Measurements from ENCODE around the gene POGK. TPM values are rescaled to one million over a fixed set of nuclear protein-coding genes. Genes with fewer than 3 reads are reported as not detected.

POGK gene, protein sequence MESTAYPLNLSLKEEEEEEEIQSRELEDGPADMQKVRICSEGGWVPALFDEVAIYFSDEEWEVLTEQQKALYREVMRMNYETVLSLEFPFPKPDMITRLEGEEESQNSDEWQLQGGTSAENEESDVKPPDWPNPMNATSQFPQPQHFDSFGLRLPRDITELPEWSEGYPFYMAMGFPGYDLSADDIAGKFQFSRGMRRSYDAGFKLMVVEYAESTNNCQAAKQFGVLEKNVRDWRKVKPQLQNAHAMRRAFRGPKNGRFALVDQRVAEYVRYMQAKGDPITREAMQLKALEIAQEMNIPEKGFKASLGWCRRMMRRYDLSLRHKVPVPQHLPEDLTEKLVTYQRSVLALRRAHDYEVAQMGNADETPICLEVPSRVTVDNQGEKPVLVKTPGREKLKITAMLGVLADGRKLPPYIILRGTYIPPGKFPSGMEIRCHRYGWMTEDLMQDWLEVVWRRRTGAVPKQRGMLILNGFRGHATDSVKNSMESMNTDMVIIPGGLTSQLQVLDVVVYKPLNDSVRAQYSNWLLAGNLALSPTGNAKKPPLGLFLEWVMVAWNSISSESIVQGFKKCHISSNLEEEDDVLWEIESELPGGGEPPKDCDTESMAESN
- total RNA-seq = 45.6 and 45.8 TPM in 2 replicates

DNA sequence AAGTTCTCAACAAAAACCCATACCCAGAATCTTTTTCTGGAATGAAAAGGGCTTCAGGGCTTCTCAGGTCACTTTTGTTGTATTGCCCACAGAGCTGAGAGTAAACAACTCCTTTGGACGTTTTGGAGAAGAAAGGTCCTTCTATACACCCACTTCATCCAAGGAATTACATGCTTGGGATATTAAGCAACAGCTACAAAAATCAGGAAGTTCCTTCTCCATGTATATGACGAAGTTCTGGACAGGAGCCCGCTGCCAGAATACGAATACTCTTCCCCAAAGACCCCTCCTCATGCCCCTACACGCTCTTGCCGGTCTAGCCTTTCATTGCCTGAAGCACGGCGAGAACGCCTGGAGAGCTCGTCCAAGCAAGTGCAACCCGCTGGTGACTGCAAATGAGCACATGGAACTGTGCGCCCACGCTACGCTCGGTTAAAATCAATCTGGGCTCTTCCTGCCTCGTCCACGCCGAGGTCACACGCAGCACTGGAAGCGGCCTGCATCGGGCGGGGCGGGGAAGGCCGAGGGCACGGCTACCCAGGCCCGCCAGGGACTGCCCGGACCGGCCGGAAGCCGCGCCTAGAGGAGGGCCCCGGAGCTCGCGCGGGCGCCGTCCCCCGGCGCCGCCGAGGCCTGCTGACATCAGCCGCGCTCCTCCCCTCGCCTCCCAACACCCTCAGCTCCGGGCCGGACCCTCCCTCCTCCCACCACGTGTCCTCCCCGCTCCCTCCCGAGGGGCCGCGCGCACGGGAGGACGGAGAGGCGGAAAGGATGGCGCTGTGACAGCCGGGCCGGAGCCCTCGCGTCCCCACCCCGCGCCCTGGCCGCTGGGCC is at the start of gene POGK:
TSS of gene POGK (plus strand) at position 710 of the 834 bp plus-strand sequence. CDS start 1,482 bp downstream, outside the sequence.
- Histone ChIP-seq H3K36me3 (ENCODE audit: control insufficient read depth, insufficient read depth, low read length) (no peaks in the 10 kb centered on the region), H3K27me3 (ENCODE audit: control insufficient read depth, insufficient read depth, low read length) (no peaks in the 10 kb centered on the region), H3K4me3 (ENCODE audit: low read depth, low read length) (peak within 1 kb of the TSS; percentile 65)
- peak; percentile 59 for DNase-seq (ENCODE audit: low read depth)
- TF ChIP-seq, protein P1, sequence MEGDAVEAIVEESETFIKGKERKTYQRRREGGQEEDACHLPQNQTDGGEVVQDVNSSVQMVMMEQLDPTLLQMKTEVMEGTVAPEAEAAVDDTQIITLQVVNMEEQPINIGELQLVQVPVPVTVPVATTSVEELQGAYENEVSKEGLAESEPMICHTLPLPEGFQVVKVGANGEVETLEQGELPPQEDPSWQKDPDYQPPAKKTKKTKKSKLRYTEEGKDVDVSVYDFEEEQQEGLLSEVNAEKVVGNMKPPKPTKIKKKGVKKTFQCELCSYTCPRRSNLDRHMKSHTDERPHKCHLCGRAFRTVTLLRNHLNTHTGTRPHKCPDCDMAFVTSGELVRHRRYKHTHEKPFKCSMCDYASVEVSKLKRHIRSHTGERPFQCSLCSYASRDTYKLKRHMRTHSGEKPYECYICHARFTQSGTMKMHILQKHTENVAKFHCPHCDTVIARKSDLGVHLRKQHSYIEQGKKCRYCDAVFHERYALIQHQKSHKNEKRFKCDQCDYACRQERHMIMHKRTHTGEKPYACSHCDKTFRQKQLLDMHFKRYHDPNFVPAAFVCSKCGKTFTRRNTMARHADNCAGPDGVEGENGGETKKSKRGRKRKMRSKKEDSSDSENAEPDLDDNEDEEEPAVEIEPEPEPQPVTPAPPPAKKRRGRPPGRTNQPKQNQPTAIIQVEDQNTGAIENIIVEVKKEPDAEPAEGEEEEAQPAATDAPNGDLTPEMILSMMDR (IDR thresholded peaks at IDR 0.05; ENCODE audit: insufficient read depth, low read length, poor library complexity, severe bottlenecking) = no peak

DNA sequence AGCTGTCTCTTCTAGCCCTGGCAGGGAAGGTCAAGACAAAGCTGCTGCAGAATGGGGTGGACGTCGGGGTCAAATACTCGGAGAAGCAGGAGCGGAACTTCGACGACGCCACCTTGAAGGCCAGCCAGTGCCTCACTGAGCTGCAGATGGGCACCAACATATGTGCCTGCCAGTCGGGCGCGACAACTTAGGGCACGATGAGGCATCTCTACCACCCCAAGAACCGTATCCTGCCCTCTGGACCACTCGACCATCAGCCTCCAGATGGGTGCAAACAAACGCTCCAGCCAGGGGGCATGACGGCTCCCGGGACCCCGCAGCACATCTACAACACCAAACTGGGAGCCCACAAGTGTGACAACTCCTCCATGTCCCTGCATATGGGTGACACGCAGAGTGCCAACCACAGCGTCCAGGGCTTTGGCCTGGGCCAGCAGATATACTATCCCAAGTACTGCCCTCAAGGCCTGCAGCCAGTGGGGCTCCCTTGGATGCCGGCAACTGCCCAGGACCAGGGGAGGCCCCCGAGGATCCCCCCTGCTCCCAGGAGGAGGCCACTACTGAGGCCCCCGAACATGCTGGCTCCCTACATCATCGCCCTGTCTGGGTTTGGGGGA is 42.5 kb upstream of the POGK start:
- no peaks in the 10 kb centered on the region for H3K27me3 ChIP-seq (ENCODE audit: control insufficient read depth, insufficient read depth, low read length)
- H3K36me3 ChIP-seq (ENCODE audit: control insufficient read depth, insufficient read depth, low read length) = no peaks in the 10 kb centered on the region
- DNase-seq (ENCODE audit: low read depth) = no peak
- no peak overlapping the region for H3K4me3 ChIP-seq (ENCODE audit: low read depth, low read length)
- TF ChIP-seq, protein P1 (IDR thresholded peaks at IDR 0.05; ENCODE audit: insufficient read depth, low read length, poor library complexity, severe bottlenecking) = no peak

DNA sequence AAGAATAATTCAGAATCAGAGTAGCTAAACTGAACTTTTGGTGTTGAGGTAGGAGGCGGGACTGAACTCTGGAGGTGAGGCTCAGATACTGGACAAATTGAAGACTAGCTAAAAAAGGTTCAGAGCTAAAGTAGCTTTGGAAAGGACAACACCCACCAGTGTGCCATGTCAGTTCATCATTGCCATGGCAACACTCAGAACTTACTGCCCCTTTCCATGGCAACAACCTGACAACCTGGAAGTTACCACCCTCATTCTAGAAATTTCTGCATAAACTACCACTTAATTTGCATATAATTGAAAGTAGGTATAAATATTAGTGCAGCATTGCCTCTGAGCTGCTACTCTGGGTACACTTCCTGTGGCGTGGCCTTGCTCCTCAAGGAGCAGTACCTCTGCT is 30.3 kb upstream of the POGK start:
- Histone ChIP-seq H3K27me3 (ENCODE audit: control insufficient read depth, insufficient read depth, low read length) (no peaks in the 10 kb centered on the region), H3K4me3 (ENCODE audit: low read depth, low read length) (no peak overlapping the region), H3K36me3 (ENCODE audit: control insufficient read depth, insufficient read depth, low read length) (no peaks in the 10 kb centered on the region)
- TF ChIP-seq, protein P1 (IDR thresholded peaks at IDR 0.05; ENCODE audit: insufficient read depth, low read length, poor library complexity, severe bottlenecking) = no peak
- DNase-seq (ENCODE audit: low read depth) = no peak

DNA sequence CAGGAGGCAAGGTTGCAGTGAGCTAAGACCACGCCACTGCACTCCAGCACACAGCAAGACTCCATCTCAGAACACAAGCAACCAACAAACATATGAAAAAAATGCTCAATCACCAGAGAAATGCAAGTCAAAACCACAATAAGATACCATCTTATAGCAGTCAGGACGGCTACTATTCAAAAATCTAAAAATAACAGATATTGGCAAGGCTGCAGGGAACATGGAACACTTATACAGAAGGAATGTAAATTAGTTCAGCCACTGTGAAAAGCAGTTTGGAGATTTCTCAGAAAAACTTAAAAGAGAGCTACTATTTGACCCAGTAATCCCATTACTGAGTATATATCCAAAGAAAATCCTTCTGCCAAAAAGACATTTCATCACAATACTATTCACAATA is 27.6 kb upstream of the POGK start:
- DNase-seq (ENCODE audit: low read depth) = no peak
- TF ChIP-seq, protein P1 (IDR thresholded peaks at IDR 0.05; ENCODE audit: insufficient read depth, low read length, poor library complexity, severe bottlenecking) = no peak
- Histone ChIP-seq H3K4me3 (ENCODE audit: low read depth, low read length) (no peak overlapping the region), H3K36me3 (ENCODE audit: control insufficient read depth, insufficient read depth, low read length) (no peaks in the 10 kb centered on the region), H3K27me3 (ENCODE audit: control insufficient read depth, insufficient read depth, low read length) (no peaks in the 10 kb centered on the region)

DNA sequence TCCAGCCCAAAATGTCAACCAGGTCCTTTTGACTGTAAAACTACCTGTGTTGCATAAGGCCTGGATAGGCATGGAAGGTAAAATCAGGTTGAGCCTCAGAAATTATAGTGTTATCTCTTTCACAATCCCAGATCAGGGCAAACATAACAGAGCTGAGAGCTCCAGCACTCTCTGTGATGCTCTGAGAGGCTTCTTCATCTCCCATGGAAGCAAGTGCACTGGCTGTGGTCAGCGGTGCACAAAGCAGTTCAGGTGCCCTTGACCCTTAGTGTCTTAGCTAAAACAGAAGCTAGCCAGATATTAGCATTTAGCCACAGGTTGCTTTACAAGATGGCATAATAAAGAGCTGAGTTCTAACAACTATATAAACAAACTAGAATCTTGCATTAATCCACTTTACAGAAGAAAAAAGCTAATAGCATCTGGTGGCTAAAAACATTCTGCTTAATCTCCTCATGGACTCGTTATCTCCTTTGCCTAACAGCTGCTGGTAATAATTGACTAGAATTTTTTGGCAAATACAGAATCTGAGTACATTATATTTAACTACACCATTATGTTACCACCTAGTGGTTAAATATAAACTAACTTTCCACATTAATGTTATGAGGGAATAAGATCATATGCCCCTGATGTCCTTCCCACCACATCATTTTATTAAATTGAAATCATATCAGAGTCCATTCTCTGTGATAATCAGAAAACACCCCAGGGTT is 25.6 kb upstream of the POGK start:
- TF ChIP-seq, protein P1 (IDR thresholded peaks at IDR 0.05; ENCODE audit: insufficient read depth, low read length, poor library complexity, severe bottlenecking) = no peak
- H3K36me3 ChIP-seq (ENCODE audit: control insufficient read depth, insufficient read depth, low read length) = no peaks in the 10 kb centered on the region
- no peak for DNase-seq (ENCODE audit: low read depth)
- no peaks in the 10 kb centered on the region for H3K27me3 ChIP-seq (ENCODE audit: control insufficient read depth, insufficient read depth, low read length)
- H3K4me3 ChIP-seq (ENCODE audit: low read depth, low read length) = no peak overlapping the region
